Peyer's patch (tissue), 4 donors: ENCODE results near the gene RUNDC1. TPM values are rescaled to one million over a fixed set of nuclear protein-coding genes. Genes with fewer than 3 reads are reported as not detected.

Experiments used
- DNase-seq, 3 donors: peaks; one replicate each; pipeline ENCODE4 v3.0.0-alpha.2; 2017 to 2019
- H3K27ac ChIP-seq, 4 donors: fragments of 200-600 bp; sonication (generic); one replicate each; pipeline ENCODE4 v1.5.1; 2016 to 2019
- H3K27me3 ChIP-seq, 2 donors: fragments of 200-600 bp; sonication (generic); one replicate each; pipeline ENCODE4 v1.5.1; 2019
- H3K36me3 ChIP-seq, 3 donors: fragments of 200-600 bp; sonication (generic); one replicate each; pipeline ENCODE4 v1.5.1; 2016 to 2019
- H3K4me1 ChIP-seq, 4 donors: fragments of 200-600 bp; sonication (generic); one replicate each; pipeline ENCODE4 v1.5.1; 2016 to 2019
- H3K4me3 ChIP-seq, 4 donors: fragments of 200-600 bp; sonication (generic); 1 replicate in 3 of 4; 2 replicates in 1 of 4; pipeline ENCODE4 v1.5.1; 2016 to 2019; ENCODE audit warnings: mild to moderate bottlenecking in 1 of 4
- H3K9me3 ChIP-seq, 4 donors: fragments of 200-600 bp; sonication (generic); one replicate each; pipeline ENCODE4 v1.5.1; 2016 to 2019; ENCODE audit warnings: mild to moderate bottlenecking in 1 of 4
- CTCF ChIP-seq, 6 experiments: fragments of 450-650 bp in 4 of 6; fragments of 200-600 bp in 2 of 6; sonication (generic) in 1 of 6; IDR thresholded peaks; one replicate each; pipeline ENCODE4 v1.5.1; 2017 to 2019; ENCODE audit warnings: antibody characterized with exemption in 6 of 6, mild to moderate bottlenecking in 3 of 6, moderate library complexity in 1 of 6
- POLR2A ChIP-seq, 2 donors: fragments of 450-650 bp; IDR thresholded peaks; one replicate each; pipeline ENCODE4 v1.5.1; 2017; ENCODE audit warnings: antibody characterized with exemption in 2 of 2, mild to moderate bottlenecking in 2 of 2, moderate library complexity in 2 of 2
- small RNA-seq, 2 donors: library from RNA; depleted of rRNA; stranded (forward); fragments of <200 nt; gene quantifications; one replicate each; pipeline ENCODE3, GENCODE V24; 2016
- total RNA-seq, 4 donors: library from RNA; depleted of rRNA; stranded (reverse); fragments of >200 nt; gene quantifications; one replicate each; pipeline ENCODE4 v1.1.0, GENCODE V29; 2016

RUNDC1 gene
- total RNA-seq, 4 donors from 2014 or later = 17.2 to 37.3 (median 26.9) TPM

- H3K27me3 ChIP-seq = no peaks in the 10 kb centered on the region
- DNase-seq = no peak
- no peak overlapping the region for H3K4me3 ChIP-seq
- no peaks in the 10 kb centered on the region for H3K9me3 ChIP-seq
- H3K36me3 ChIP-seq = no peaks in the 10 kb centered on the region
- no peak overlapping the region for H3K27ac ChIP-seq
- H3K4me1 ChIP-seq = no peaks in the 10 kb centered on the region
- TF ChIP-seq POLR2A (IDR thresholded peaks at IDR 0.05) (no peak), CTCF (IDR thresholded peaks at IDR 0.05) (no peak)
Measured at GRCh38 chr17:43034894-43035293, 54.5 kb downstream of the RUNDC1 start.

GRCh38 chr17:43039646-43040045, 59.3 kb downstream of the RUNDC1 start:
- no peaks in the 10 kb centered on the region for H3K36me3 ChIP-seq
- H3K4me3 ChIP-seq = no peak overlapping the region
- H3K27ac ChIP-seq = no peak overlapping the region
- TF ChIP-seq CTCF (IDR thresholded peaks at IDR 0.05) (no peak), POLR2A (IDR thresholded peaks at IDR 0.05) (no peak)
- H3K9me3 ChIP-seq = no peaks in the 10 kb centered on the region
- H3K27me3 ChIP-seq = no peaks in the 10 kb centered on the region
- H3K4me1 ChIP-seq = no peaks in the 10 kb centered on the region
- DNase-seq = no peak

- Histone ChIP-seq H3K4me1 (no peaks in the 10 kb centered on the region), H3K9me3 (no peaks in the 10 kb centered on the region), H3K36me3 (no peaks in the 10 kb centered on the region), H3K27me3 (no peaks in the 10 kb centered on the region), H3K27ac (no peak overlapping the region), H3K4me3 (no peak overlapping the region)
- no peak for DNase-seq
- no peak for TF ChIP-seq POLR2A (IDR thresholded peaks at IDR 0.05)
- no peak for TF ChIP-seq CTCF (IDR thresholded peaks at IDR 0.05)
Measured at GRCh38 chr17:43040655-43041054, 60.3 kb downstream of the RUNDC1 start.

DNA sequence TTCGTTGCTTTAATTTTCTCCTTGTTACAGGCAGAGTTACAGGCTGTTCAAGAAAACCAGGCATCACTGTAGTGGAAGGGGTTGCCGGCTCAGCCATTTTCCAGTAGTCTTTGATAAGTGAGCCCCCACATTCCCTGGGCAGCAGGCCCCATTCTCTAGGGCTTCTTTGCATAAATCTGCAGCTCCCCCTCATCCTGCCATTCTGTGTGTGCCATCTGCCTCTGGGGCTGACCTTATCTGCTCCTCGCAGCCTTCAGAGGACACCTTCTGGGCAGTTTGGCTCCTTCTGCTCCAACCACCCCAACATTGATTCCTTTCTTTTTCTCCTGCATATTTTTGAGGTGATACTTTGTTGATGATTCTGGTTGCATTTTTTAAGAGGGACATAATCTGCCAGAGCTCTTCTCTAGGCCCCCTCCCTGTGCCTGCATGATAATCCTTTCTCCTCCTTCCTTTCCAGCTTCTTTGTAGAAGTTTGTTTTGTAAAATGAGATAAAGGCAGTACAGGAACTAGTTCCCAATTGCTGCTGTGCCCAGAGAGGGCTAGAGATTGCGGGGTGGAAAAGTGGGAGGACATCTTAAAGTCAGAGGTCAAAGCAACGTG, 61.8 kb downstream of the RUNDC1 start:
- Histone ChIP-seq H3K27ac (no peak overlapping the region), H3K27me3 (no peaks in the 10 kb centered on the region), H3K4me1 (no peaks in the 10 kb centered on the region), H3K9me3 (no peaks in the 10 kb centered on the region), H3K4me3 (no peak overlapping the region), H3K36me3 (no peaks in the 10 kb centered on the region)
- DNase-seq = no peak
- TF ChIP-seq POLR2A (IDR thresholded peaks at IDR 0.05) (no peak), CTCF (IDR thresholded peaks at IDR 0.05) (no peak)

Small RNA genes within 50 kb of the gene (small RNA-seq; reads per million reads assigned to genes)
- gene AARSD1 (0 reads per million in 2 donors), gene RF00561 (0 reads per million in 2 donors)

Other genes with a start within 250 kb of the RUNDC1 start
- gene EZH1, start 235.5 kb upstream of the RUNDC1 start, total RNA-seq = 100 to 1,000 TPM in 1 of 4 donors, 10 to 100 TPM in 3; 33.5 to 120 (median 64.4) TPM
- gene RAMP2, start 219.3 kb upstream of the RUNDC1 start, total RNA-seq = 1 to 10 TPM; 2.3 to 9.9 (median 4.3) TPM
- 10 to 100 TPM; 34.7 to 82.1 (median 67.5) TPM for gene VPS25, start 207.1 kb upstream of the RUNDC1 start, total RNA-seq
- 10 to 100 TPM in 3 of 4 donors, 1 to 10 TPM in 1; 7.2 to 56.0 (median 28.7) TPM for gene WNK4, start 200.0 kb upstream of the RUNDC1 start, total RNA-seq
- gene COA3, start 181.9 kb upstream of the RUNDC1 start, total RNA-seq = 100 to 1,000 TPM in 3 of 4 donors, 10 to 100 TPM in 1; 68.5 to 156 (median 139) TPM
- not detected for gene CNTD1, start 181.7 kb upstream of the RUNDC1 start, total RNA-seq
- 100 to 1,000 TPM in 3 of 4 donors, 10 to 100 TPM in 1; 81.6 to 171 (median 122) TPM for gene BECN1, start 156.3 kb upstream of the RUNDC1 start, total RNA-seq
- 10 to 100 TPM; 45.6 to 75.9 (median 59.8) TPM for gene PSME3, start 147.2 kb upstream of the RUNDC1 start, total RNA-seq
- gene AOC2, start 136.0 kb upstream of the RUNDC1 start, total RNA-seq = 1 to 10 TPM in 2 of 4 donors, under 1 TPM in 1, not detected in 1; 0.70 to 2.3 (median 1.6) TPM
- 10 to 100 TPM in 1 of 4 donors, 1 to 10 TPM in 3; 3.3 to 11.4 (median 7.0) TPM for gene AOC3, start 129.4 kb upstream of the RUNDC1 start, total RNA-seq
- gene G6PC1, start 79.8 kb upstream of the RUNDC1 start, total RNA-seq = 10 to 100 TPM in 3 of 4 donors, 1 to 10 TPM in 1; 2.5 to 97.8 (median 66.0) TPM
- 10 to 100 TPM; 12.6 to 33.5 (median 26.5) TPM for gene AARSD1, start 16.1 kb upstream of the RUNDC1 start, total RNA-seq
- 1 to 10 TPM in 3 of 4 donors, not detected in 1; 1.6 to 6.9 (median 5.5) TPM for gene PTGES3L, start 485 bp upstream of the RUNDC1 start, total RNA-seq
- 1,000 to 10,000 TPM in 1 of 4 donors, 100 to 1,000 TPM in 3; 331 to 1,066 (median 442) TPM for gene RPL27, start 17.9 kb downstream of the RUNDC1 start, total RNA-seq
- 10 to 100 TPM; 60.1 to 85.8 (median 73.4) TPM for gene IFI35, start 26.2 kb downstream of the RUNDC1 start, total RNA-seq
- gene VAT1, start 41.8 kb downstream of the RUNDC1 start, total RNA-seq = 10 to 100 TPM; 52.8 to 97.8 (median 71.5) TPM
- 1 to 10 TPM in 1 of 4 donors, under 1 TPM in 3; 0.27 to 1.7 (median 0.32) TPM for gene RND2, start 44.7 kb downstream of the RUNDC1 start, total RNA-seq
- gene BRCA1, start 144.8 kb downstream of the RUNDC1 start, total RNA-seq = 10 to 100 TPM in 3 of 4 donors, 1 to 10 TPM in 1; 9.0 to 38.0 (median 14.2) TPM
- 100 to 1,000 TPM; 102 to 139 (median 127) TPM for gene NBR1, start 190.6 kb downstream of the RUNDC1 start, total RNA-seq
- 10 to 100 TPM in 3 of 4 donors, 1 to 10 TPM in 1; 7.1 to 54.5 (median 15.3) TPM for gene TMEM106A, start 231.3 kb downstream of the RUNDC1 start, total RNA-seq
- gene CCDC200, start 248.1 kb downstream of the RUNDC1 start, total RNA-seq = 1 to 10 TPM in 1 of 4 donors, not detected in 3; 1.5 TPM